Adipocyte (in vitro differentiated cells): Measurements from ENCODE around the gene NET1.
A peak's percentile ranks its signal among the peaks of the same experiment; 100 is the strongest.
"Not testable (repeated sequence)": the region's sequence is repeated elsewhere in the genome, so short reads cannot be mapped to it uniquely, and the experiment has no call there.

Source experiments
- DNase-seq: peaks from one replicate; pipeline ENCODE4 v3.0.0-alpha.2; 2015; ENCODE audit warnings: low read depth
- H3K27me3 ChIP-seq: replicated peaks from 2 replicates; pipeline ENCODE4 v1.7.0; 2013; ENCODE audit warnings: mild to moderate bottlenecking, low read length, moderate library complexity; ENCODE audit not compliant: control insufficient read depth, insufficient read depth
- H3K36me3 ChIP-seq: 2 replicates; pipeline ENCODE4 v1.7.0; 2013; ENCODE audit warnings: low read length, mild to moderate bottlenecking, moderate library complexity; ENCODE audit not compliant: control insufficient read depth, insufficient read depth, severe bottlenecking
- H3K4me1 ChIP-seq: 2 replicates; pipeline ENCODE4 v1.7.0; 2013; ENCODE audit warnings: mild to moderate bottlenecking, low read length, moderate library complexity; ENCODE audit not compliant: control insufficient read depth, insufficient read depth
- H3K4me3 ChIP-seq: 2 replicates; pipeline ENCODE4 v1.7.0; 2013; ENCODE audit warnings: mild to moderate bottlenecking, low read length, moderate library complexity
- H3K9ac ChIP-seq: 2 replicates; pipeline ENCODE4 v1.7.0; 2013; ENCODE audit warnings: mild to moderate bottlenecking, low read length, moderate library complexity
- H3K9me3 ChIP-seq: 2 replicates; pipeline ENCODE4 v1.7.0; 2013; ENCODE audit warnings: mild to moderate bottlenecking, low read length, moderate library complexity; ENCODE audit not compliant: control insufficient read depth

NET1 gene

DNA sequence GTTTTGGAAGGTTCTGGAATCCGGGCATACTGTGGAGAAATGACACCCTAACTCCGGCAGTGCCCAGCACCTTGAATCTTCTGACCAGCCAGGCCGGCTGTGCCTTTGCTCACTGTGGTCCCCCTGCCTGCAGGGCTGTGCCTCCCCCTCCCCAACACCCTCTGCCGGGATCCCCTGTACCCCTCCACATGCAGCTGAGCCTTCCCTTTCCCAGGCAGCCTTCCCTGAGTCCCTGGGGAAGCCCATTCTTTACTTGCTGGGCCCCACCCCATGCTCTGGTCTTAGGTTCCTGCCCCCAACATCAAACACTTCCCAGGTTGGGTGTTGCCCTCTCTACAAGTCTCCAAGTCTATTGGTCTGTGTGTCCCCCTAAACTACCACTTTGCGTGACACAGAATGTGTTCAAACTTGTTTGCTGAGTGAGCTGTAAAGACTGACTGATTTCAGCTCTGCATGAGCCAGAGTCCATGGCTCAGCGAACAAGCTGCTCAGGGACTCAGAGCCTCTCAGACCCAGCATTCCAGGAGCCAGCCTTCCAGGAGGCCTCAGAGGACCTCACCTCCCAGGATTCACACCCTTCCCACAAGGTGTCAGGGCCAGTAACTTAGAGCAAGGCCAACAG, 55.4 kb downstream of the NET1 start:
- H3K4me1 ChIP-seq = peaks cover 28% of the 10 kb centered on the region
- no peaks in the 10 kb centered on the region for H3K36me3 ChIP-seq
- no peaks in the 10 kb centered on the region for H3K27me3 ChIP-seq
- no peak for DNase-seq
- peaks cover 7% of the 10 kb centered on the region for H3K9me3 ChIP-seq
- H3K9ac ChIP-seq = no peak overlapping the region
- no peak overlapping the region for H3K4me3 ChIP-seq

DNA sequence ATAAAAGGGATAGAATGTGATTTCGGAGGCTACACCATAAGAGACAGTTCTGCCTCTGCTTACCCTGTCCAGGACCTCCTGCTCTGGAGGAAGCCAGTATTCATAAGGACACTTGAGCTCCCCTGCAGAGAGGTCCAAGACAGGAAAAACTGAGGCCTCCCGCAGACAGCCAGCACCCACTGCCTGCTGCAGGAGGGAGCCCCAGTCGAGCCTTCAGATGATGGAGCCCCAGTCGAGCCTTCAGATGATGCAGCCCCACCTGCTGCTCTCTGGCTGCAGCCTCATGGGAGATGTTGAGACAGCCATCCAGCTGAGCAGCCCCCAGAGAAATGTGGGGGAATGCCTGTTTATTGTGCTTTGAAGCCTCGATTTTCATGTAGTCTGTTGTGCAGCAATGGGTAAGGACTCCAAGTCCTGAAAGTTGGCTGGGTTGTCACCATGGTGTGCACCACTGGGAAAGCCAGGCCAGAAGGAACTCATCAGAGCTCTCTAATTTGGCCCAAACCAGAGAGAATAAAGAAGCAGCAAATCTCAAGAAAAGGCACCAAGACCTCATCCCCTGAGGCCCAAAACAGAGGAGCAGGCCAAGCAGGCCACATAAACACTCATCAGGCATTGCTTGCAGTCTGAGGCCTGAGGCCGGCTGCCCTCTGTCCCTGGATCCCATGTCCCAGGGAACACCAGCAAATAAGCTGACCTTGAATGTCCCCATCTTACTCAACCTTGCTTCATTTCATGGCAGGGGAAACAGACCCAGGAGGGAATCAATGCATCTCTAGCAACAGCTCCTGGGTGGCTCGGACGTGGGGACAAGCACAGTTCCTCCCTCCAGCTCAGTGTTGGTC, 56.1 kb downstream of the NET1 start:
- Histone ChIP-seq H3K36me3 (no peaks in the 10 kb centered on the region), H3K4me1 (peaks cover 25% of the 10 kb centered on the region), H3K27me3 (no peaks in the 10 kb centered on the region), H3K9ac (no peak overlapping the region), H3K9me3 (peaks cover 7% of the 10 kb centered on the region), H3K4me3 (no peak overlapping the region)
- no peak for DNase-seq

DNA sequence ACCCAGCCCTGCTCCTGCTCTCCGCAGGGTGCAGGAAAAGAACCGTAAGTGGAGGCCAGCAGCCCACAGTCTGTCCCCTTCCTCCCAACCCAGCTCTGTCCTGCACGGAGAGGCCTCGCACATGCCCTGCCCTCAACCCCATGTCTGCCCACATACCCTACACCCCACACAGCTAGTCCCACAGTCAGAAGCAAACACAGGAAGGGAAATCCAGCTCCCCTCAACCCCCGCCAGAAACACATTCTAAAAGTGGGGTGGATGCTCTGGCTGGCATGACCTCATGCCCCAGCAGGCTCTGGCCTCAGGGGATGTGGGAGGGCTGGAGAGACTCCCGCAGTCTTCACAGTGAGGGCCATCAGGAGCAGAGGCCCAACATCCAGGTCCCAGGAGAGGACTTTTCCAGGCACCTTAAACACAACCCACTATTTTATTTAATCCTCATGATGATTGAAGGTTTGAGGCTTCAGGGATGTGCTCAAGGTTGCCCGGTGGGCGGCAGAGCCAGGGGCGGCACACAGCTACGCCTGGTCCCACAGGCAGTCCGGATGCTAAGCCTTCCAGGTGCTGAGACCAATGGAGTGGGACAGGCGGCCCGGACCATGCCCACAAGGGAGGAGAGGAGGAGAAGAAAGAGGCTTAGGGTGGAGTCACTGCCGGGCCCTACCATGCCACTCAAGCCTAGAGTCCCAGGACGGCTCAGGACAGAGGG, 57.1 kb downstream of the NET1 start:
- no peak overlapping the region for H3K4me3 ChIP-seq
- no peak for DNase-seq
- H3K9me3 ChIP-seq = peaks cover 7% of the 10 kb centered on the region

DNA sequence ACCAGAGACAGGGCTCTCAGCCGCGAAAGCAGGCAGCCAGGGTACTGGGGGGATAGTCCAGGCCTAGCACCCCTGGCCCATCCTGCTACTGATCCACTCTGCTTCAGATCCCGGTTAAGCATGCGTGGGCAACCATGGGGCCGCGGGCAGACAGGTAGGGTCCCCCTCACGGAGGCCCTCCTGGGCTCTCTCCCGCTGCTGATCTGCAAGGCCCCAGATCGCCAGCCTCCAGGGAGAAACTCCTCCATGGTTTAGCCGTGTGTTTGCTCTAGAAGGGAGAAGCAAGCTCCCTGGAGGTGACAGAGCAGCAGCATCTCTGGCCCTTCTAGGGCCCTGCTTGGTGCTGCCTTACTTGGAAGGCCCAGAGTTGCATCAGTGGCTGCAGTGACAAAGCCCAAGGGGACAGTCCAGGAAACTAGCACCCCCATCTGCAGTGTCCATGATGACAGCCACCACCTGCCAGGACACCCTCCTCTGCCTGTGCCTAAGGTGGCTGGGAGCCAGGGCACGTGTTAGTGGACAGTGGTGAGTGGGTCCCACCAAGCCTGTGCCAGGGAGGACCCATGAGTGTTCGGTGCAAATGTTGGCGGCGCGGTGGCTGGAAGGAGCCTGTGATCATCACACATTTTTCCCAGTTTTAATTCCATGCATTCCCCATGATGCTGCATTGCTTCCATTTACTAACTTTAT, 57.9 kb downstream of the NET1 start:
- Histone ChIP-seq H3K4me1 (peaks cover 27% of the 10 kb centered on the region), H3K36me3 (no peaks in the 10 kb centered on the region)

More for the DNA sequence above, 57.1 kb downstream of the NET1 start:
- Histone ChIP-seq H3K36me3 (no peaks in the 10 kb centered on the region), H3K4me1 (peaks cover 25% of the 10 kb centered on the region), H3K9ac (no peak overlapping the region), H3K27me3 (no peaks in the 10 kb centered on the region)

DNA sequence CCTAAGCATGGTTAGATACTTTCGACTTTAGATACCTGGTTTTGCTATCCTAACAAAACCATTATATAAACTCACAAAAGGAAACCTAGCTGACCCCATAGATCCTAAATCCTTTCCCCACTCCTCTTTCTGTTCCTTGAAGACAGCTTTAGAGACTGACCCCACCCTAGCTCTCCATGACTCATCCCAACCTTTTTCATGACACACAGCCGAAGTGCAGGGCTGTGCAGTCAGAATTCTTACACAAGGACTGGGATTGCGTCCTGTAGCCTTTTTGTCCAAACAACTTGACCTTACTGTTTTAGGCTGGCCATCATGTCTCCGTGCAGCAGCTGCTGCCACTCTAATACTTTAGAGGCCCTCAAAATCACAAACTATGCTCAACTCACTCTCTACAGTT, 62.3 kb downstream of the NET1 start:
- H3K9ac ChIP-seq, H3K9me3 ChIP-seq, H3K36me3 ChIP-seq, H3K4me3 ChIP-seq, H3K4me1 ChIP-seq, H3K27me3 ChIP-seq: not testable (repeated sequence)
- peak; percentile 34 for DNase-seq

More for the DNA sequence above, 57.9 kb downstream of the NET1 start:
- no peaks in the 10 kb centered on the region for H3K27me3 ChIP-seq
- no peak for DNase-seq
- peaks cover 7% of the 10 kb centered on the region for H3K9me3 ChIP-seq
- no peak overlapping the region for H3K9ac ChIP-seq
- no peak overlapping the region for H3K4me3 ChIP-seq

DNA sequence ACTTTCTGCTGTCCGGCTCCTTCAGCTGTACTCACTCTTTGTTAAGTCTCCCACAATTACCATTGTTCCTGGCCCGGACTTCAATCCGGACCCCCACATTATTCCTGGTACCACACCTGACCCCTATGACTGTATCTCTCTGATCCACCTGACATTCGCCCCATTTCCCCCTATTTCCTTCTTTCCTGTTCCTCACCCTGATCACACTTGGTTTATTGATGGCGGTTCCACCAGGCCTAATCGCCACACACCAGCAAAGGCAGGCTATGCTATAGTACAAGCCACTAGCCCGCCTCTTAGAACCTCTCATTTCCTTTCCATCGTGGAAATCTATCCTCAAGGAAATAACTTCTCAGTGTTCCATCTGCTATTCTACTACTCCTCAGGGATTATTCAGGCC, 62.7 kb downstream of the NET1 start:
- DNase-seq, H3K27me3 ChIP-seq, H3K4me3 ChIP-seq, H3K36me3 ChIP-seq, H3K4me1 ChIP-seq, H3K9ac ChIP-seq, H3K9me3 ChIP-seq: not testable (repeated sequence)

DNA sequence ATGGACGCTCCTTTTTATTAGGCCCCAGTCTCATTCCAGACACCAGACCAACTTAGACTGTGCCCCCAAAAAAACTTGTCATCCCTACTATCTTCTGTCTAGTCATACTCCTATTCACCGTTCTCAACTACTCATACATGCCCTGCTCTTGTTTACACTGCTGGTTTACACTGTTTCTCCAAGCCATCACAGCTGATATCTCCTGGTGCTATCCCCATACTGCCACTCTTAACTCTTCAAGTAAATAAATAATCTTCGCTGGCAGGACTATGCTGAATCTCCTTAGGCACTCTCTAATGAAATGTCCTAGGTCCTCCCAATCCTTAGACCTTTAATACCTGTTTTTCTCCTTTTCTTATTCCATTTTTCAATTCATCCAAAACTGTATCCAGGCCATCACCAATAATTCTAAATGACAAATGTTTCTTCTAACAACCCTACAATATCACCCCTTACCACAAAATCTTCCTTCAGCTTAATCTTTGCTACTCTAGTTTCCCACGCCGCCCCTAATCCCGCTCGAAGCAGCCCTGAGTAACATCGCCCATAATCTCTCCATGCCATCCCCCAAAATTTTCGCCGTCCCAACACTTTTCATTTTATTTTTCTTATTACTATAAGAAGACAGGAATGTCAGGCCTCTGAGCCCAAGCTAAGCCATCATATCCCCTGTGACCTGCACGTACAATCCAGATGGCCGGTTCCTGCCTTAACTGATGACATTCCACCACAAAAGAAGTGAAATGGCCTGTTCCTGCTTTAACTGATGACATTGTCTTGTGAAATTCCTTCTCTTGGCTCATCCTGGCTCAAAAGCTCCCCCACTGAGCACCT, 63.8 kb downstream of the NET1 start:
- not testable (repeated sequence) for H3K9ac ChIP-seq, DNase-seq, H3K4me1 ChIP-seq, H3K27me3 ChIP-seq, H3K9me3 ChIP-seq, H3K36me3 ChIP-seq, H3K4me3 ChIP-seq

DNA sequence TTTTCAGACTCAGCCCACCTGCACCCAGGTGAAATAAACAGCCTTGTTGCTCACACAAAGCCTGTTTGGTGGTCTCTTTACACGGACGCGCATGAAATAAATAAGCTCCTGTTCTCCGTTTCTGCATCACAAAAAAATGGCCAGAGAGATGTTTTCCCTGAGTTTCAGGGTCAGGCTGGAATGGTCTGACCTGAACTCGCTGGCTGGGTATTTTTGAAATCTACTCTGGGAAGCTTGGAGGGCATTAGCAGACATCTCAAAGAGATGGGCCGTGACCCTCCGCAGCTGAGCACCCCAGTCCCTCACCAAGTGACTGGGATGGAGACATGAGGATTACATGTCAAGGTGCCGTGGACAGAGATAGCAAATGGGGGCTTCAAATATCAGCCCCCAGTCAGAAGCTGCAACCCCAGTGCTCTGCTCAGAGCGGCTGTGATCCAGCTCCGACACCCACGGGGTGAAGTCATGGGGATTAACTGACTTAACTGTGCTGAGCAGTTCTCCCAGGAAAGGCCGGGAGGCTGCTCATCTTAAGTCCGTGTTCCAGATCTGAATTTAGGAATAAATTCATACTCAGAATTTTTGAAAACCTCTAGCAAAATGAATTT, 64.7 kb downstream of the NET1 start:
- peak; percentile 55 for DNase-seq
- H3K9me3 ChIP-seq = no peaks in the 10 kb centered on the region
- no peak overlapping the region for H3K4me3 ChIP-seq
- no peak overlapping the region for H3K9ac ChIP-seq
- H3K4me1 ChIP-seq = peaks cover 2% of the 10 kb centered on the region
- no peaks in the 10 kb centered on the region for H3K27me3 ChIP-seq
- H3K36me3 ChIP-seq = no peaks in the 10 kb centered on the region

DNA sequence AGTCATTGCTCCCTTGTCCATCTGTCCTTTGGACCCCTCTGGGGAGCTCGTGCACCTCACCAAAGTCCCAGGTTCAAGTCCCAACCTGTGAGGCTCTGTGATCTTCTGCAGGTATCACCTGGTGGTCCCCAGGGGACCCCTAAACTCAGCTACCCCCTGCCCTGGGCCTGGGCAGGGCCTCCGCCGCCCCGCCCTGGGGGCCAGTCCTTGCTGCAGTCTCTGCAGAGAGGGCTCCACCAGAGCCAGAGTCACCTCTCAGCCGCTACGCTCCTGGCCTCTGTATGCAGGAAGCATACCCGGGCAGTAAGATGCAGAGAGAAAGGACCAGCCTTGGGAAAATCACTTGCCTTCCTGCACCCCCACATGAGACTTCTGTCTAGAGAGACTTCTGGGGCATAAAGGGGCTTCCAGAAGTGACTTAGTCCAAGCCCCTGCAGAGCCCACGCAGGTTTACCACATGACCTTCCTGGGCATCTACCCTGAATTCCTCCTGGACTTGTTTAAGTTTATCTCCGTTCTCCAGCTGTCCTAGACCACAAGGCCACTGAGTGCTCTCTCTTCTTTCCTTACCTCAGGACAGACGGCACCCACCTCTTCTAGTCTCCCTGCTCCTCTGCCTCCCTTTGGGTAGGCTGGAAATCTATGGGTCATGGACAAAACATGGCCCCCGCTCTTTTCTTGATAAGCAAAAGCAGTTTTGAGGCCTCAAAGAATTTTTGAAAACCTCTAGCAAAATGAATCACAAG, 65.8 kb downstream of the NET1 start:
- peaks cover 2% of the 10 kb centered on the region for H3K4me1 ChIP-seq
- H3K36me3 ChIP-seq = no peaks in the 10 kb centered on the region
- no peak overlapping the region for H3K4me3 ChIP-seq
- H3K9ac ChIP-seq = no peak overlapping the region
- no peak for DNase-seq
- H3K9me3 ChIP-seq = no peaks in the 10 kb centered on the region
- H3K27me3 ChIP-seq = no peaks in the 10 kb centered on the region
